ENCODE results near the gene LONP1.

DNA sequence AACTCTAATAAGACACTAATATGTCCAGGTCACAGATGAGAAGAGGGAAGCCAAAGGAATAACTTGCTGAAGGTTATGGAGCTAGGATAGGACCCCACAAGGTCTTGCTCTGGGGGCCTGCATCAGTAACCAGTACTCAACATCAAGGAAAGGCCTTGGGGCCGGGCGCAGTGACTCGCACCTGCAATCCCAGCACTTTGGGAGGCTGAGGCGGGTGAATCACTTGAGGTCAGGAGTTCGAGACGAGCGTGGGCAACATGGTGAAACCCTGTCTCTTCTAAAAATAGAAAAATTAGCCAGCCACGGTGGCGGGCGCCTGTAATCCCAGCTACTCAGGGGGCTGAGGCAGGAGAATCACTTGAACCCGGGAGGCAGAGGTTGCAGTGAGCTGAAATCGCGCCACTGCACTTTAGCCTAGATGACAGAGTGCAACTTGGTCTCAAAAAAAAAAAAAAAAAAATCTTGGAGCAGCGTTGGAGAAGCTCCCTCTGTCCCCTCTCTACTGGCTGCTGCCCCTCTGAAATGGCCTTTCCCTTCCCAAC lies 1.8 kb downstream of the LONP1 start:
- TF ChIP-seq CREB1 (CRISPR knock-in tag; IDR thresholded peaks at IDR 0.05): no peak
- TF ChIP-seq, protein P1, sequence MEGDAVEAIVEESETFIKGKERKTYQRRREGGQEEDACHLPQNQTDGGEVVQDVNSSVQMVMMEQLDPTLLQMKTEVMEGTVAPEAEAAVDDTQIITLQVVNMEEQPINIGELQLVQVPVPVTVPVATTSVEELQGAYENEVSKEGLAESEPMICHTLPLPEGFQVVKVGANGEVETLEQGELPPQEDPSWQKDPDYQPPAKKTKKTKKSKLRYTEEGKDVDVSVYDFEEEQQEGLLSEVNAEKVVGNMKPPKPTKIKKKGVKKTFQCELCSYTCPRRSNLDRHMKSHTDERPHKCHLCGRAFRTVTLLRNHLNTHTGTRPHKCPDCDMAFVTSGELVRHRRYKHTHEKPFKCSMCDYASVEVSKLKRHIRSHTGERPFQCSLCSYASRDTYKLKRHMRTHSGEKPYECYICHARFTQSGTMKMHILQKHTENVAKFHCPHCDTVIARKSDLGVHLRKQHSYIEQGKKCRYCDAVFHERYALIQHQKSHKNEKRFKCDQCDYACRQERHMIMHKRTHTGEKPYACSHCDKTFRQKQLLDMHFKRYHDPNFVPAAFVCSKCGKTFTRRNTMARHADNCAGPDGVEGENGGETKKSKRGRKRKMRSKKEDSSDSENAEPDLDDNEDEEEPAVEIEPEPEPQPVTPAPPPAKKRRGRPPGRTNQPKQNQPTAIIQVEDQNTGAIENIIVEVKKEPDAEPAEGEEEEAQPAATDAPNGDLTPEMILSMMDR (IDR thresholded peaks at IDR 0.05): no peak
- TF ChIP-seq ZNF317 (CRISPR knock-in tag; IDR thresholded peaks at IDR 0.05; ENCODE audit: borderline replicate concordance, low read depth): no peak
- TF ChIP-seq ZNF138 (CRISPR knock-in tag; conservative IDR thresholded peaks at IDR 0.05): no peak
- TF ChIP-seq NFYB (CRISPR knock-in tag; conservative IDR thresholded peaks at IDR 0.05; ENCODE audit: low read depth): no peak
- TF ChIP-seq, protein P2, sequence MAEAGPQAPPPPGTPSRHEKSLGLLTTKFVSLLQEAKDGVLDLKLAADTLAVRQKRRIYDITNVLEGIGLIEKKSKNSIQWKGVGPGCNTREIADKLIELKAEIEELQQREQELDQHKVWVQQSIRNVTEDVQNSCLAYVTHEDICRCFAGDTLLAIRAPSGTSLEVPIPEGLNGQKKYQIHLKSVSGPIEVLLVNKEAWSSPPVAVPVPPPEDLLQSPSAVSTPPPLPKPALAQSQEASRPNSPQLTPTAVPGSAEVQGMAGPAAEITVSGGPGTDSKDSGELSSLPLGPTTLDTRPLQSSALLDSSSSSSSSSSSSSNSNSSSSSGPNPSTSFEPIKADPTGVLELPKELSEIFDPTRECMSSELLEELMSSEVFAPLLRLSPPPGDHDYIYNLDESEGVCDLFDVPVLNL (CRISPR knock-in tag; IDR thresholded peaks at IDR 0.05; ENCODE audit: borderline replicate concordance, low read depth): no peak
- no peak for TF ChIP-seq TEAD4 (CRISPR knock-in tag; IDR thresholded peaks at IDR 0.05)
- no peak for TF ChIP-seq CREM (CRISPR knock-in tag; IDR thresholded peaks at IDR 0.05)
- TF ChIP-seq RELA (CRISPR knock-in tag; IDR thresholded peaks at IDR 0.05; ENCODE audit: borderline replicate concordance): no peak
- TF ChIP-seq, protein P3, sequence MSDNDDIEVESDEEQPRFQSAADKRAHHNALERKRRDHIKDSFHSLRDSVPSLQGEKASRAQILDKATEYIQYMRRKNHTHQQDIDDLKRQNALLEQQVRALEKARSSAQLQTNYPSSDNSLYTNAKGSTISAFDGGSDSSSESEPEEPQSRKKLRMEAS (CRISPR knock-in tag; IDR thresholded peaks at IDR 0.05): no peak

Data from WTC11 (cell line).